Liver (tissue), 9 donors: ENCODE results near the gene MRPL51. TPM values are rescaled to one million over a fixed set of nuclear protein-coding genes. Genes with fewer than 3 reads are reported as not detected.

ENCODE experiments used
- DNase-seq: peaks from one replicate; pipeline ENCODE4 v3.0.0-alpha.2; 2017; ENCODE audit warnings: low spot score
- H3K27ac ChIP-seq, 2 donors: one replicate each; pipeline ENCODE4 v1.7.0; 2013; ENCODE audit warnings: inconsistent platforms in 2 of 2, low read length in 2 of 2, control low read depth in 1 of 2, low read depth in 1 of 2, mild to moderate bottlenecking in 1 of 2
- H3K27me3 ChIP-seq, 4 donors: one replicate each; pipeline versions ENCODE4 v1.6.1 to v1.7.0; 2013; ENCODE audit warnings: low read length in 3 of 4, inconsistent platforms in 1 of 4, mild to moderate bottlenecking in 1 of 4, moderate library complexity in 1 of 4; ENCODE audit not compliant: control insufficient read depth in 4 of 4, insufficient read depth in 4 of 4
- H3K36me3 ChIP-seq, 4 donors: one replicate each; pipeline versions ENCODE4 v1.6.1 to v1.7.0; 2013; ENCODE audit warnings: low read length in 3 of 4, mild to moderate bottlenecking in 3 of 4, low read depth in 1 of 4, moderate library complexity in 1 of 4; ENCODE audit not compliant: control insufficient read depth in 4 of 4, insufficient read depth in 3 of 4
- H3K4me1 ChIP-seq, 4 donors: one replicate each; pipeline versions ENCODE4 v1.6.1 to v1.7.0; 2013; ENCODE audit warnings: low read length in 3 of 4, mild to moderate bottlenecking in 3 of 4, moderate library complexity in 1 of 4; ENCODE audit not compliant: control insufficient read depth in 4 of 4, insufficient read depth in 4 of 4
- H3K4me3 ChIP-seq, 3 donors: one replicate each; pipeline versions ENCODE4 v1.6.1 to v1.7.0; 2013; ENCODE audit warnings: low read length in 3 of 3, control low read depth in 1 of 3, low read depth in 1 of 3, mild to moderate bottlenecking in 1 of 3
- H3K9ac ChIP-seq, 2 donors: one replicate each; pipeline ENCODE4 v1.7.0; 2013; ENCODE audit warnings: low read length in 2 of 2, mild to moderate bottlenecking in 2 of 2, moderate library complexity in 2 of 2, control low read depth in 1 of 2, low read depth in 1 of 2
- H3K9me3 ChIP-seq, 4 donors: one replicate each; pipeline versions ENCODE4 v1.6.1 to v1.7.0; 2013; ENCODE audit warnings: low read length in 3 of 4; ENCODE audit not compliant: control insufficient read depth in 4 of 4
- EGR1 ChIP-seq, 2 donors: IDR thresholded peaks; 2 replicates each; pipeline ENCODE4 v1.6.1; 2016 to 2018; ENCODE audit warnings: antibody characterized with exemption in 2 of 2, low read depth in 2 of 2
- FOXA1 ChIP-seq: IDR thresholded peaks from 2 replicates; pipeline ENCODE4 v1.6.1; 2016; ENCODE audit warnings: antibody characterized with exemption
- FOXA2 ChIP-seq: IDR thresholded peaks from 2 replicates; pipeline ENCODE4 v1.6.1; 2016; ENCODE audit warnings: antibody characterized with exemption
- GABPA ChIP-seq, 2 donors: IDR thresholded peaks in 1 of 2; conservative IDR thresholded peaks in 1 of 2; 2 replicates each; pipeline ENCODE4 v1.6.1; 2016; ENCODE audit warnings: antibody characterized with exemption in 2 of 2, mild to moderate bottlenecking in 1 of 2, moderate library complexity in 1 of 2
- HNF4A ChIP-seq, 2 donors: conservative IDR thresholded peaks; 2 replicates each; pipeline ENCODE4 v1.6.1; 2016; ENCODE audit warnings: antibody characterized with exemption in 2 of 2, mild to moderate bottlenecking in 2 of 2
- HNF4G ChIP-seq: IDR thresholded peaks from 2 replicates; pipeline ENCODE4 v1.6.1; 2016; ENCODE audit warnings: antibody characterized with exemption
- JUND ChIP-seq, 2 donors: IDR thresholded peaks; 2 replicates each; pipeline ENCODE4 v1.6.1; 2016; ENCODE audit warnings: antibody characterized with exemption in 2 of 2
- NR2F2 ChIP-seq: IDR thresholded peaks from 2 replicates; pipeline ENCODE4 v1.6.1; 2016; ENCODE audit warnings: antibody characterized with exemption
- TAF1 ChIP-seq: conservative IDR thresholded peaks from 2 replicates; pipeline ENCODE4 v1.6.1; 2016; ENCODE audit warnings: antibody characterized with exemption, mild to moderate bottlenecking
- YY1 ChIP-seq: IDR thresholded peaks from 2 replicates; pipeline ENCODE4 v1.6.1; 2016; ENCODE audit warnings: antibody characterized with exemption, mild to moderate bottlenecking
- WGBS: extraction: QIAGEN DNeasy Blood & Tissue Kit; methylation state at CpG from one replicate; pipeline ENCODE4 v1.1.7; 2013; 5-methylcytosine and 5-hydroxymethylcytosine counted together
- polyA plus RNA-seq, 2 donors: library from polyadenylated mRNA; stranded (reverse) in 1 of 2; unstranded in 1 of 2; fragments of 200-250 nt in 1 of 2; fragments of >200 nt in 1 of 2; fragmentation: Nextera tagmentation in 1 of 2; extraction: Ambion mirVana in 1 of 2; gene quantifications; one replicate each; pipeline versions ENCODE4 v1.2.1 to v1.2.3, GENCODE V29; 2013 to 2015
- total RNA-seq, 2 donors: library from RNA; depleted of rRNA; stranded (reverse); fragments of >200 nt; gene quantifications; one replicate each; pipeline ENCODE4 v1.2.3, GENCODE V29; 2014
- TF ChIP-seq, protein P1 (sequence below): IDR thresholded peaks from 2 replicates; pipeline ENCODE4 v1.6.1; 2016; ENCODE audit warnings: antibody characterized with exemption, mild to moderate bottlenecking
- TF ChIP-seq, protein P2 (sequence below): fragments of 150-350 bp; IDR thresholded peaks from 2 replicates; pipeline ENCODE4 v1.5.1; 2017; ENCODE audit warnings: improper control_type of control experiment, low read depth, low read length; ENCODE audit not compliant: missing input control
- donor health status: healthy.
- donor health status: healthy.
- donor health status: healthy.
- donor health status: healthy.
- donor health status: healthy.

MRPL51 gene
- total and polyA plus RNA-seq, 4 donors: 37.6 to 163 (median 48.0) TPM

DNA sequence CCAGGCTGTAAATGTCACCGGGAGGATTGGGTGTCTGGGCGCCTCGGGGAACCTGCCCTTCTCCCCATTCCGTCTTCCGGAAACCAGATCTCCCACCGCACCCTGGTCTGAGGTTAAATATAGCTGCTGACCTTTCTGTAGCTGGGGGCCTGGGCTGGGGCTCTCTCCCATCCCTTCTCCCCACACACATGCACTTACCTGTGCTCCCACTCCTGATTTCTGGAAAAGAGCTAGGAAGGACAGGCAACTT lies 42.6 kb upstream of the MRPL51 start:
- peaks cover 6 to 53% (median 35%) of the 10 kb centered on the region in 4 donors for H3K4me1 ChIP-seq
- peak overlapping the region; percentile 99 to 100 for H3K27ac ChIP-seq
- no peaks in the 10 kb centered on the region for H3K27me3 ChIP-seq
- peaks cover 18 to 37% (median 28%) of the 10 kb centered on the region in 4 donors for H3K36me3 ChIP-seq
- no peak for DNase-seq
- H3K9ac ChIP-seq: peak overlapping the region; percentile 86 to 95
- 1% methylated on average over 6 of the region's 6 CpGs for WGBS
- no peaks in the 10 kb centered on the region for H3K9me3 ChIP-seq
- peak overlapping the region; percentile 93 to 97 (median 95) for H3K4me3 ChIP-seq
- TF ChIP-seq, protein P1, sequence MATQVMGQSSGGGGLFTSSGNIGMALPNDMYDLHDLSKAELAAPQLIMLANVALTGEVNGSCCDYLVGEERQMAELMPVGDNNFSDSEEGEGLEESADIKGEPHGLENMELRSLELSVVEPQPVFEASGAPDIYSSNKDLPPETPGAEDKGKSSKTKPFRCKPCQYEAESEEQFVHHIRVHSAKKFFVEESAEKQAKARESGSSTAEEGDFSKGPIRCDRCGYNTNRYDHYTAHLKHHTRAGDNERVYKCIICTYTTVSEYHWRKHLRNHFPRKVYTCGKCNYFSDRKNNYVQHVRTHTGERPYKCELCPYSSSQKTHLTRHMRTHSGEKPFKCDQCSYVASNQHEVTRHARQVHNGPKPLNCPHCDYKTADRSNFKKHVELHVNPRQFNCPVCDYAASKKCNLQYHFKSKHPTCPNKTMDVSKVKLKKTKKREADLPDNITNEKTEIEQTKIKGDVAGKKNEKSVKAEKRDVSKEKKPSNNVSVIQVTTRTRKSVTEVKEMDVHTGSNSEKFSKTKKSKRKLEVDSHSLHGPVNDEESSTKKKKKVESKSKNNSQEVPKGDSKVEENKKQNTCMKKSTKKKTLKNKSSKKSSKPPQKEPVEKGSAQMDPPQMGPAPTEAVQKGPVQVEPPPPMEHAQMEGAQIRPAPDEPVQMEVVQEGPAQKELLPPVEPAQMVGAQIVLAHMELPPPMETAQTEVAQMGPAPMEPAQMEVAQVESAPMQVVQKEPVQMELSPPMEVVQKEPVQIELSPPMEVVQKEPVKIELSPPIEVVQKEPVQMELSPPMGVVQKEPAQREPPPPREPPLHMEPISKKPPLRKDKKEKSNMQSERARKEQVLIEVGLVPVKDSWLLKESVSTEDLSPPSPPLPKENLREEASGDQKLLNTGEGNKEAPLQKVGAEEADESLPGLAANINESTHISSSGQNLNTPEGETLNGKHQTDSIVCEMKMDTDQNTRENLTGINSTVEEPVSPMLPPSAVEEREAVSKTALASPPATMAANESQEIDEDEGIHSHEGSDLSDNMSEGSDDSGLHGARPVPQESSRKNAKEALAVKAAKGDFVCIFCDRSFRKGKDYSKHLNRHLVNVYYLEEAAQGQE: no peak
- TF ChIP-seq, protein P2, sequence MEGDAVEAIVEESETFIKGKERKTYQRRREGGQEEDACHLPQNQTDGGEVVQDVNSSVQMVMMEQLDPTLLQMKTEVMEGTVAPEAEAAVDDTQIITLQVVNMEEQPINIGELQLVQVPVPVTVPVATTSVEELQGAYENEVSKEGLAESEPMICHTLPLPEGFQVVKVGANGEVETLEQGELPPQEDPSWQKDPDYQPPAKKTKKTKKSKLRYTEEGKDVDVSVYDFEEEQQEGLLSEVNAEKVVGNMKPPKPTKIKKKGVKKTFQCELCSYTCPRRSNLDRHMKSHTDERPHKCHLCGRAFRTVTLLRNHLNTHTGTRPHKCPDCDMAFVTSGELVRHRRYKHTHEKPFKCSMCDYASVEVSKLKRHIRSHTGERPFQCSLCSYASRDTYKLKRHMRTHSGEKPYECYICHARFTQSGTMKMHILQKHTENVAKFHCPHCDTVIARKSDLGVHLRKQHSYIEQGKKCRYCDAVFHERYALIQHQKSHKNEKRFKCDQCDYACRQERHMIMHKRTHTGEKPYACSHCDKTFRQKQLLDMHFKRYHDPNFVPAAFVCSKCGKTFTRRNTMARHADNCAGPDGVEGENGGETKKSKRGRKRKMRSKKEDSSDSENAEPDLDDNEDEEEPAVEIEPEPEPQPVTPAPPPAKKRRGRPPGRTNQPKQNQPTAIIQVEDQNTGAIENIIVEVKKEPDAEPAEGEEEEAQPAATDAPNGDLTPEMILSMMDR: no peak
- TF ChIP-seq EGR1 (IDR thresholded peaks at IDR 0.05; ENCODE audit: low read depth in 2 of 2) (no peak), JUND (IDR thresholded peaks at IDR 0.05) (no peak), HNF4G (no peak), GABPA (IDR thresholded peaks at IDR 0.05 in 1 of 2, conservative IDR thresholded peaks at IDR 0.05 in 1 of 2) (no peak), FOXA1 (no peak), NR2F2 (no peak), FOXA2 (no peak), HNF4A (conservative IDR thresholded peaks at IDR 0.05) (no peak), TAF1 (no peak), YY1 (no peak)

DNA sequence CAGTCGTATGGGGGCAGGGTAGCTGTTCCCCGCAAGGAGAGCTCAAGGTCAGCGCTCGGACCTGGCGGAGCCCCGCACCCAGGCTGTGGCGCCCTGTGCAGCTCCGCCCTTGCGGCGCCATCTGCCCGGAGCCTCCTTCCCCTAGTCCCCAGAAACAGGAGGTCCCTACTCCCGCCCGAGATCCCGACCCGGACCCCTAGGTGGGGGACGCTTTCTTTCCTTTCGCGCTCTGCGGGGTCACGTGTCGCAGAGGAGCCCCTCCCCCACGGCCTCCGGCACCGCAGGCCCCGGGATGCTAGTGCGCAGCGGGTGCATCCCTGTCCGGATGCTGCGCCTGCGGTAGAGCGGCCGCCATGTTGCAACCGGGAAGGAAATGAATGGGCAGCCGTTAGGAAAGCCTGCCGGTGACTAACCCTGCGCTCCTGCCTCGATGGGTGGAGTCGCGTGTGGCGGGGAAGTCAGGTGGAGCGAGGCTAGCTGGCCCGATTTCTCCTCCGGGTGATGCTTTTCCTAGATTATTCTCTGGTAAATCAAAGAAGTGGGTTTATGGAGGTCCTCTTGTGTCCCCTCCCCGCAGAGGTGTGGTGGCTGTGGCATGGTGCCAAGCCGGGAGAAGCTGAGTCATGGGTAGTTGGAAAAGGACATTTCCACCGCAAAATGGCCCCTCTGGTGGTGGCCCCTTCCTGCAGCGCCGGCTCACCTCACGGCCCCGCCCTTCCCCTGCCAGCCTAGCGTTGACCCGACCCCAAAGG lies 42.1 kb upstream of the MRPL51 start:
- peaks cover 6 to 49% (median 35%) of the 10 kb centered on the region in 4 donors for H3K4me1 ChIP-seq
- TF ChIP-seq YY1 (peak; percentile 94), JUND (IDR thresholded peaks at IDR 0.05) (peak in 1 of 2 donors; percentile 29), NR2F2 (peak; percentile 20)
- TF ChIP-seq, protein P1: no peak
- WGBS: under 1% methylated on average over 52 of the region's 52 CpGs

More for the DNA sequence above, 42.1 kb upstream of the MRPL51 start:
- Histone ChIP-seq H3K27me3 (no peaks in the 10 kb centered on the region), H3K36me3 (peaks cover 20 to 42% (median 30%) of the 10 kb centered on the region in 4 donors), H3K4me3 (peak overlapping the region; percentile 93 to 97 (median 95)), H3K9me3 (no peaks in the 10 kb centered on the region), H3K9ac (peak overlapping the region; percentile 86 to 95), H3K27ac (peak overlapping the region; percentile 99 to 100)
- peak; percentile 76 for DNase-seq
